LNCAP (cell line): ENCODE measurements around the gene SGPP1.

Experiments used
- TF ChIP-seq, protein P1 (sequence below): fragments of 450-650 bp; IDR thresholded peaks from 2 replicates; pipeline ENCODE4 v1.5.1; 2017; ENCODE audit warnings: mild to moderate bottlenecking

Gene SGPP1

DNA sequence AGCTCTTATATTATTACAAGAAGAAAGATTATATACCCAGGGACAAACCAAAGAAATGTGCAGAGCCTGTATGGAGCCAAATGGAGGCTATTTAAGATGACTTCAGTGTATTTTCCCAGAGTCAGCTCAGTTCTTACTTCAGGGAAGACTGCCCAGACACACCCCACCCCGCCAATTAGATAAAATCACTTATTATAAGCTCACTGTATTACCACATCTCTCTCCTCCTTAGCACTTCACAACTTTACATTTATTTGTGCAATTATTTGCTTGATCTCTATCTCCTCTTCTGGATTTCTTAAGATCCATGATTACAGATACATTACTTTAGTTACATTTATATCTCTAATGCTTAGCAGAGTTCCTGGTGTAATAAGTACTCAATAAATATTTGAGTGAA, 61.5 kb downstream of the SGPP1 start:
- TF ChIP-seq, protein P1, sequence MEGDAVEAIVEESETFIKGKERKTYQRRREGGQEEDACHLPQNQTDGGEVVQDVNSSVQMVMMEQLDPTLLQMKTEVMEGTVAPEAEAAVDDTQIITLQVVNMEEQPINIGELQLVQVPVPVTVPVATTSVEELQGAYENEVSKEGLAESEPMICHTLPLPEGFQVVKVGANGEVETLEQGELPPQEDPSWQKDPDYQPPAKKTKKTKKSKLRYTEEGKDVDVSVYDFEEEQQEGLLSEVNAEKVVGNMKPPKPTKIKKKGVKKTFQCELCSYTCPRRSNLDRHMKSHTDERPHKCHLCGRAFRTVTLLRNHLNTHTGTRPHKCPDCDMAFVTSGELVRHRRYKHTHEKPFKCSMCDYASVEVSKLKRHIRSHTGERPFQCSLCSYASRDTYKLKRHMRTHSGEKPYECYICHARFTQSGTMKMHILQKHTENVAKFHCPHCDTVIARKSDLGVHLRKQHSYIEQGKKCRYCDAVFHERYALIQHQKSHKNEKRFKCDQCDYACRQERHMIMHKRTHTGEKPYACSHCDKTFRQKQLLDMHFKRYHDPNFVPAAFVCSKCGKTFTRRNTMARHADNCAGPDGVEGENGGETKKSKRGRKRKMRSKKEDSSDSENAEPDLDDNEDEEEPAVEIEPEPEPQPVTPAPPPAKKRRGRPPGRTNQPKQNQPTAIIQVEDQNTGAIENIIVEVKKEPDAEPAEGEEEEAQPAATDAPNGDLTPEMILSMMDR, result no peak

DNA sequence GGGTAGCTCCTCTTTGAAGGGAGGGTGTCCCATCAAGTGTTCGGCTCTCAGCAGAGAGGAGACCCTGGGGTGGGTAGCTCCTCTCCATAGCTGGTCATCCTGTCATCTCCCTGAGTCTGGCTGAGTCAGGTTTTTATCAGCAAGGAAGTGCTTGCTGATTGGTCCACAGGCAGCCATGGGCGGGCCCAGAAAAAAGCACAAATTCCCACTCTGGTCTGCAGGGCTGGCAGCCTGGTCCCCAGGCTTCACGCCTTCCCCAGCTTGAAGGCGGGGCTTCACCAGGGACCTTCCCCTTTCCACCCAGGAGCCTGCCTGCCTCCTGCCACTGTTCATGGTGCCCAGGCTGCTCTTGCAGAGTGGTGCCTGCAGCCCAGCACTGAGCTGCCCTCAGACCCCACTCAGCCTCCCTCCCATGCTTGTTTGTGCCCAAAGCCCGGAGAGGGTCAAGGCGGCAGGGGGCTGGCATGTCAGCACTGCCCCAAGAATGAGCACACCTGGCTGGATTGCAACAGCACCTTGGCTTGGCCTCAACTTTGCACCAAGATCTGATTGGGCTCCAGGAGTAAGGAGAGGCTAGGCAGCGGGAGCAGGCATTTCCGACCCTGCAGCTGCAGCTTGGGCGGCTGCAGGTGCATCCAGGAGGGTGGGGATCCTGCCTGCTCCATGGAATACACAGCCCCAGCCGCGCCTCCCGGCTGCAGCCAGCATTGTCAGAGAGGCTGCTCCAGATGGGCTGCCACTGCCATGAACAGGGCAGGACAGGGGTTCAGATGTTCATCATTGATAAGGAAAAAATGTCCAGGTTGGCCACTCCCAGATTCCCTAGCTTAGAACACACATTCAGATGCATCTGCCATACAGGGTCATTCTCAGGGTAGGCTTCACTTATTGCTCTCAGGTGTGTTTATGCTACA, 64.2 kb downstream of the SGPP1 start:
- TF ChIP-seq, protein P1, result no peak

DNA sequence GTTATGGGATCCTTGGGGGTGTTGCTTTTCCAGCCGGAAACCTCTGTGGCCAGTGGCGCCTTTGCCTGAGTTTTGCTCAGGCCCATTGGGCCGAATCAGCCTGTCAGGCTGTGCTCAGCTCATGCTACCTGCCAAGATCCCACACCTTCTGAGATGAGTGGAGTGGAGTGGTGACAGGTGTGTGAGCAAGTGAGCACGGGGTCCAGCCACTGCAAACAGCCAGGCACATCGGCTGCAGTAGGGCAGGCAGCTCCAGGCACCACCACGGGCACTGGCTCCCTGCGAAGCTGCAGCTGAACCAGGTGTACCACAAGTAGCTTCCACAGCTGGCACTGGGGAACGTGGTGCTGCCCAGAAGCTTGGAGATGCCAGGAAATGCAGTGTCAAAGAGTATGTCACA, 65.1 kb downstream of the SGPP1 start:
- TF ChIP-seq, protein P1, result no peak

DNA sequence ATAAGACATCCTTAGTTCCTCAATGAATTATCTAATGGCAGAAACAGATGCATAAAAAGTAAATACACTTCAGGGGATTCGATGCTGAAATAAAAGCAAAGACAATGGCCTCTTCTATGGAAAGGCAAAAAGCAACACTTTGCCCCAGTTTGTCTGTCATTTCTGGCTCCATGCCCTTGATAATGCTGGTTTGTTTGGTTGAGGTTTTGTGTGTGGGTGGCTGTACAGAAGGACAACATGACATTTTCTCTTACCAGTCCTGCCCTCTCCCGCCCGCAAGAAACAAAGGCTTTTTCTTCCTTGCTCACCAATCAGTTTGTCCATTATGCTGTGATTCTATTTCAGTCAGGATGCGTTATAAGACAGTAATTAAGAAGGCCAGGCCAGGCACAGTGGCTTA, 68.1 kb downstream of the SGPP1 start:
- TF ChIP-seq, protein P1, result no peak

DNA sequence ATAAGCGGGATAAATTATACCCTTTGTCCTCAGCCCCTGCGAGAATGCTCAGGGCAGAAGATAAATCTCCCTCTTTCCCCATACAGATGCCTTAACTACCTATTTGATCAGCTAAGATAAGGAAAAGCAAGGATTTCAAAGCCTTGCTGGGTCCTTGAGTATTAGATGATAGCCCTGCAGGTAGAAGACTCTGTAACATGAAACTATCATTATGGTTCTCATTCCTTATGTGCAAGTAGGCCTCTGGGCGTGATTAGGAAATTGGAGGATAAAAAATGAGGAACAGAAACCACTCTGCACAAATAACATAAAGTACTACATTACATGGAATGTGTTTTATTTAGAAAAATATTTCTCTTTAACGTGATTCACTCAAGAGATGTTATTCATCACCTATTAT, 71.7 kb downstream of the SGPP1 start:
- TF ChIP-seq, protein P1, result no peak

DNA sequence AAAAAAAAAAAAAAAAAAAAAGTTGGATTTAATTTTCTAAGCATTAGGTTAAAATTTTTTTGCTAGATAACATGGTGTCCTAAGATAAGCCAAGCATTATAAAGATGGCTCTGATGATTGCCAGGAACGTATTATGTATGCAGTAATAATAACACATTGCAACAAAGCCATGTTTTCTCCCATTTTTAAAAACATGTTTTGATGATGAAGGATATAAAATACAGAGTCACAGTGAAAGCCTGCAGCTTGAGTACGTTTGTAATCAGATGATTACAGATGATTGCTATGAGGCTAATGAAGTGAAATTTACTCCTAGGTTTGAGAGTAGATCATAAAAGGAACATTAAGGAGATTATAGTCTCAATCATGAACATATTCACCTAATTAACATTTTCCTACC, 72.9 kb downstream of the SGPP1 start:
- TF ChIP-seq, protein P1, result no peak

DNA sequence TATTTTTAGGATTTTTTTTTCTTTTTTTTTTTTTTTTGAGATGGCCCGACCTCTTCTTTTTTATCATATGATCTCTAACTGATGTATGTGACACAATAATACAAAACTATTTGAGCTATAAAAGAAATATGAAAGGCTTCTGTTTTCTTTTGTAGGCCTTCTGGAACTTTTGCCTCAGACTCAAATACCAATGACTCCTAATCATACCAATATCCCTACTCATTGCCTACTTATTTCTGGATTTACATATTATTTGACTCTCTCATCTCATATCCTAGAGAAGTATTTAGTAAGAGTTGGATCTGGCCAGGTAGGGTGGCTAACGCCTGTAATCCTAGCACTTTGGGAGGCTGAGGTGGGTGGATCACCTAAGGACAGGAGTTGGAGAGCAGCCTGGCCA, 73.5 kb downstream of the SGPP1 start:
- TF ChIP-seq, protein P1, result no peak
